Inferior parietal cortex (tissue), 1 donor: Measurements from ENCODE around the gene ISLR.
A peak's percentile ranks its signal among the peaks of the same experiment; 100 is the strongest.

ENCODE experiments used
- DNase-seq: peaks from one replicate; pipeline ENCODE4 v3.0.0-alpha.2; 2016; ENCODE audit errors: extremely low spot score

ISLR gene

GRCh38 chr15:74173380-74174218, at the start of gene ISLR:
Gene ISLR, plus strand, starts transcription at chr15:74173710. Its CDS starts 1,149 bp downstream, at chr15:74174859.
- peak; percentile 27 for DNase-seq

- no peak for DNase-seq
Measured at GRCh38 chr15:74124196-74124595, 49.3 kb upstream of the ISLR start.

- no peak for DNase-seq
Measured at GRCh38 chr15:74124759-74125158, 48.8 kb upstream of the ISLR start.

GRCh38 chr15:74127255-74127953, 46.1 kb upstream of the ISLR start:
- DNase-seq: peak; percentile 84

GRCh38 chr15:74127954-74128784, 45.3 kb upstream of the ISLR start:
- no peak for DNase-seq

GRCh38 chr15:74128785-74129585, 44.5 kb upstream of the ISLR start:
- no peak for DNase-seq

GRCh38 chr15:74129586-74130154, 43.8 kb upstream of the ISLR start:
- DNase-seq: no peak

GRCh38 chr15:74130155-74130848, 43.2 kb upstream of the ISLR start, which contains the start of gene ISLR2:
Gene ISLR2, plus strand, starts transcription at chr15:74130586. Its CDS starts 2,169 bp downstream, at chr15:74132755.
- DNase-seq: no peak

- no peak for DNase-seq
Measured at GRCh38 chr15:74130849-74131627, 42.5 kb upstream of the ISLR start.

- no peak for DNase-seq
Measured at GRCh38 chr15:74131628-74132413, 41.7 kb upstream of the ISLR start.

- DNase-seq: no peak
Measured at GRCh38 chr15:74132681-74133651, 40.5 kb upstream of the ISLR start.

- DNase-seq: no peak
Measured at GRCh38 chr15:74133694-74134386, 39.7 kb upstream of the ISLR start.

GRCh38 chr15:74134387-74135027, 39.0 kb upstream of the ISLR start:
- DNase-seq: no peak

GRCh38 chr15:74135041-74135565, 38.4 kb upstream of the ISLR start:
- DNase-seq: no peak

GRCh38 chr15:74136540-74136813, 37.0 kb upstream of the ISLR start:
- DNase-seq: no peak

- no peak for DNase-seq
Measured at GRCh38 chr15:74136814-74137536, 36.5 kb upstream of the ISLR start.
